ENCODE results near the gene IKZF4. TPM values are rescaled to one million over a fixed set of nuclear protein-coding genes. Genes with fewer than 3 reads are reported as not detected.
"Not testable (repeated sequence)": the region's sequence is repeated elsewhere in the genome, so short reads cannot be mapped to it uniquely, and the experiment has no call there.

IKZF4 gene
- total RNA-seq, 1 donor from 2014 or later, result 13.1 TPM

GRCh38 chr12:56038022-56038655 lies 17.3 kb downstream of the IKZF4 start:
- H3K4me1 ChIP-seq, result peaks cover 13% of the 10 kb centered on the region
- TF ChIP-seq CTCF (IDR thresholded peaks at IDR 0.05), result no peak
- DNase-seq, result no peak
- H3K4me3 ChIP-seq, result no peak overlapping the region
- ATAC-seq, result no peak
- peaks cover 52% of the 10 kb centered on the region for H3K36me3 ChIP-seq
- H3K27me3 ChIP-seq (ENCODE audit: low read depth), result no peaks in the 10 kb centered on the region
- intact Hi-C loops (cut with DNase I), result no loop called here
- no peak overlapping the region for H3K27ac ChIP-seq
- no peaks in the 10 kb centered on the region for H3K9me3 ChIP-seq

- H3K27me3 ChIP-seq (ENCODE audit: low read depth), result no peaks in the 10 kb centered on the region
- no peak overlapping the region for H3K27ac ChIP-seq
- no peak for ATAC-seq
- H3K9me3 ChIP-seq, result no peaks in the 10 kb centered on the region
- intact Hi-C loops (cut with DNase I), result no loop called here
- H3K4me1 ChIP-seq, result peaks cover 21% of the 10 kb centered on the region
- no peak for DNase-seq
- H3K36me3 ChIP-seq, result peaks cover 54% of the 10 kb centered on the region
- no peak overlapping the region for H3K4me3 ChIP-seq
- TF ChIP-seq CTCF (IDR thresholded peaks at IDR 0.05), result no peak
Observed at GRCh38 chr12:56040151-56040550, 19.3 kb downstream of the IKZF4 start.

- H3K27me3 ChIP-seq (ENCODE audit: low read depth), result no peaks in the 10 kb centered on the region
- peaks cover 21% of the 10 kb centered on the region for H3K4me1 ChIP-seq
- peak overlapping the region; percentile 92 for H3K4me3 ChIP-seq
- H3K27ac ChIP-seq, result peak overlapping the region; percentile 97
- H3K36me3 ChIP-seq, result peaks cover 51% of the 10 kb centered on the region
- intact Hi-C loops (cut with DNase I), result no loop called here
- ATAC-seq, result no peak
- H3K9me3 ChIP-seq, result no peaks in the 10 kb centered on the region
- DNase-seq, result no peak
- TF ChIP-seq CTCF (IDR thresholded peaks at IDR 0.05), result no peak
Observed at GRCh38 chr12:56040963-56041551, 20.2 kb downstream of the IKZF4 start.

GRCh38 chr12:56041552-56042429 lies 20.9 kb downstream of the IKZF4 start, which contains the start of gene RPS26:
Gene RPS26 (plus strand): TSS chr12:56041918. CDS start chr12:56042167, 249 bp downstream.
- no peaks in the 10 kb centered on the region for H3K27me3 ChIP-seq (ENCODE audit: low read depth)
- intact Hi-C loops (cut with DNase I), result no loop called here
- H3K4me1 ChIP-seq, result peaks cover 21% of the 10 kb centered on the region
- peak; percentile 97 to 98 for ATAC-seq
- peak; percentile 96 for DNase-seq
- peak; percentile 47 for TF ChIP-seq CTCF (IDR thresholded peaks at IDR 0.05)
- H3K9me3 ChIP-seq, result no peaks in the 10 kb centered on the region
- H3K4me3 ChIP-seq, result peak within 1 kb of the TSS; percentile 92
- H3K36me3 ChIP-seq, result peaks cover 45% of the 10 kb centered on the region
- peak within 1 kb of the TSS; percentile 97 for H3K27ac ChIP-seq

DNA sequence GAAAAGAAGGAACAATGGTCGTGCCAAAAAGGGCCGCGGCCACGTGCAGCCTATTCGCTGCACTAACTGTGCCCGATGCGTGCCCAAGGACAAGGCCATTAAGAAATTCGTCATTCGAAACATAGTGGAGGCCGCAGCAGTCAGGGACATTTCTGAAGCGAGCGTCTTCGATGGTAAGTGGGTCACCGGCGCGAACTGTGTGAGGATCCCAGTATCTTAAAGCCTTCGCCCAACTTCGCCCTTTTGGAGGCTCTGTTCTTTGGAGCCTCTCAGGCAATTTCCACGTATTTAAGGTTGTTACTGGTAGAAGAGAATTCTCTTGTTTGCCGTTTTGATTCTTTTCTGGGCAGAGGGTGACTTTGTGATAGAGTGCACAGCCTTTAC lies 21.6 kb downstream of the IKZF4 start:
- ATAC-seq, result peak in 1 of 2 donors; percentile 1
- H3K36me3 ChIP-seq, result peaks cover 41% of the 10 kb centered on the region
- peak overlapping the region; percentile 97 for H3K27ac ChIP-seq
- H3K9me3 ChIP-seq; H3K27me3 ChIP-seq (ENCODE audit: low read depth); intact Hi-C loops (cut with DNase I); DNase-seq: not testable (repeated sequence)
- peaks cover 21% of the 10 kb centered on the region for H3K4me1 ChIP-seq
- H3K4me3 ChIP-seq, result peak overlapping the region; percentile 92

Data from lower lobe of right lung (tissue), 2 donors.